Gastrocnemius medialis (tissue), 4 donors: ENCODE results near the gene SRP68.

ENCODE experiments used
- POLR2A ChIP-seq, 2 donors: fragments of 450-650 bp; IDR thresholded peaks; one replicate each; pipeline ENCODE4 v1.6.1; 2017; ENCODE audit warnings: antibody characterized with exemption in 2 of 2, mild to moderate bottlenecking in 2 of 2, moderate library complexity in 2 of 2
- TF ChIP-seq, protein P1 (sequence below), 5 experiments: fragments of 450-650 bp in 3 of 5; fragments of 200-600 bp in 2 of 5; sonication (generic) in 2 of 5; IDR thresholded peaks in 4 of 5; conservative IDR thresholded peaks in 1 of 5; 1 replicate in 4 of 5; 2 replicates in 1 of 5; pipeline ENCODE4 v1.5.1; 2016 to 2019; ENCODE audit warnings: antibody characterized with exemption in 5 of 5, mild to moderate bottlenecking in 3 of 5, moderate library complexity in 3 of 5

DNA sequence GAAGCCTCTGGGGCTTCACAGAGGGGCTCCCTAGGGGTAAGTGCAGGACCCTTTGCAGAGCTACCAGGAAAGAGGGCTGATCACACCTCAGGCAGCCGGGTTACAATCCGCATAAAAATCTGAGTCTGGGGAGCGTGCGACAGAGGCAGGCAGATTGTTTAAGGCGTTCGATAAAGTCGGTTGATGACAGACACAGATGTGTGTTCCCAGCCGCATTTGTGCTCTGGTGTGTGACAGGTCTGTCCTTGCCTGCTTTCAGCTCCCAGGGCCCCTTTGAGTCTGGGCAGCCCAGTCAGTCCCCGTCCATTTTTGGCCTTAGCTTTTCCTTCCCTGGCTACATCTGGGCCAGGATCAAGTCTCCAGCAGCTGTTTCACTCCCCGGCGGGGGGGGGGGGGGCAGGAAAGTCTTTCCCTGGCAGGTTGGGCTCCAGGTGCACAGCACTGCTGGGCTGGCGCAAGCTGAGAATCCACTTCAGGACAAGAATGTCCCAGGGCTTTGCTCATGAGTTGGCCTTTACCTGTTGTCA lies 5.3 kb upstream of the SRP68 start:
- TF ChIP-seq, protein P1, sequence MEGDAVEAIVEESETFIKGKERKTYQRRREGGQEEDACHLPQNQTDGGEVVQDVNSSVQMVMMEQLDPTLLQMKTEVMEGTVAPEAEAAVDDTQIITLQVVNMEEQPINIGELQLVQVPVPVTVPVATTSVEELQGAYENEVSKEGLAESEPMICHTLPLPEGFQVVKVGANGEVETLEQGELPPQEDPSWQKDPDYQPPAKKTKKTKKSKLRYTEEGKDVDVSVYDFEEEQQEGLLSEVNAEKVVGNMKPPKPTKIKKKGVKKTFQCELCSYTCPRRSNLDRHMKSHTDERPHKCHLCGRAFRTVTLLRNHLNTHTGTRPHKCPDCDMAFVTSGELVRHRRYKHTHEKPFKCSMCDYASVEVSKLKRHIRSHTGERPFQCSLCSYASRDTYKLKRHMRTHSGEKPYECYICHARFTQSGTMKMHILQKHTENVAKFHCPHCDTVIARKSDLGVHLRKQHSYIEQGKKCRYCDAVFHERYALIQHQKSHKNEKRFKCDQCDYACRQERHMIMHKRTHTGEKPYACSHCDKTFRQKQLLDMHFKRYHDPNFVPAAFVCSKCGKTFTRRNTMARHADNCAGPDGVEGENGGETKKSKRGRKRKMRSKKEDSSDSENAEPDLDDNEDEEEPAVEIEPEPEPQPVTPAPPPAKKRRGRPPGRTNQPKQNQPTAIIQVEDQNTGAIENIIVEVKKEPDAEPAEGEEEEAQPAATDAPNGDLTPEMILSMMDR (IDR thresholded peaks at IDR 0.05 in 4 of 5, conservative IDR thresholded peaks at IDR 0.05 in 1 of 5) = no peak
- no peak for TF ChIP-seq POLR2A (IDR thresholded peaks at IDR 0.05)
